NCI-H2171 treated with DMSO at 0.1 percent for 48 hours (cell line): ENCODE data around the gene CCDC40.

Experiments used
- DNase-seq: peaks from one replicate; lab custom pipeline; 2025; lab: John Stamatoyannopoulos, UW

CCDC40 gene

DNA sequence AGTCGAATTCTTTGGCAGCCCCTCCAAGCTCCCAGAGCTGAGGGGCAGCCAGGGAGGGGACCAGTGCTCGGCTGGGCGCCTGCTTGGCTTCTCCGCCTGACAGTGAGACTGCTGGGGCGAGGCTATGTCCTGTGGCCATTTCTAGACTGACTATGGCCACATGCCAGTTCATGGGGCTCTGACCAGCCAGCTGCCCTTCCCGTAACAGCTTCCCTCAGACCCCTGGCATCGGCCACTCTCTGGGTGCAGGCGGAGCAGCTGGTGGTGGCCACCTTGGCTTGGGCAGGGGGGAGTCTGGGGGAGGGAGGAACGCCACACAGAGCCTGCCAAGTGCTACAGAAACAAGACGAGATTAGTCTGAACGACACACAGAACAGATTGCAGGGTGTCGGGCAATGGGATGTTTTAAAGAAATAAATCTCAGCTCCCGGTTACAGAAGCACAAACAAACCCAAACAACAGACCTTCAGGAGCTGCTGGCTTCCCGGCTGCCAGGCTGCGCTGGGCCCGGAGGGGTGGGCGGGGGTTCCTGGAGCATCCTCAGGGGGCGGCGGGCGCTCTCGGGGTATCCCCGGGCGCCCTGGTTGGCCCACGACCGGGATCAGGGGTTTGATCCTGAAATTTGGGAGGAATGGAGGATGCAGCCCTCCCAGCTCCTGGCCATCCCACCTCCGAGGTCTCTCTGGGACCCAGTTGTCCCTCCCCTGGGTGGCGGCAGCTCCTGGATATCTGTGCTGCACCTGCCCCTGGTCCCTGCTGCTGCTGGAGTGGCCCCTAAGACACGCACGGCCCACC, 35.3 kb upstream of the CCDC40 start:
- no peak for DNase-seq

DNA sequence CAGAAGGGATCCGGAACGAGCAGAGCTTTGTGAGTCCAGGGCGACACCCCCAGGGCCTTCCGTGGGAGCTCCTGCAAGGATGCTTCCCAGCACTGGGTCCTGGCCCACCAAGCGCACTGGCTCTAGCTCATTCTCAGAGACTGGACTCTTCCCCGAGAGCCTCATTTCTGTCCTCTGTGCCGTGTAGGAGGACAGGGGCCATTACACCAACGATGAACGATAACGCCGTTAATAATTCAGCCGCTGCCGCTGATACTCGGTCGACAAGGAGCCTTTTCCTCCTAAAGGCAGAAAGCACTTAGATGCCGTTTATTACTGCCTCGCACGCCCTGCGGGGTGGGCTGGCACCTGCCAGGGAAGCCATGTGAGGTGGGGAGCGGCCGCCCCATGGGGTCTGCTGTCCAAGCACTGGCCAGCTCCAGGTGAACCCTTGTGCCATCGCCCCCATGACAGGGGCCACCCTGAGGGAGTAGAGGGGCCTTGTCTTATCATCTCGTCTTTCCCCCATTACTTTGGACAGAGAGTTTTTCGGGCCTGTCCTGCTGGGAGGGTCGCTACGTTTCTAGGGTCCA, 34.3 kb upstream of the CCDC40 start:
- no peak for DNase-seq

DNA sequence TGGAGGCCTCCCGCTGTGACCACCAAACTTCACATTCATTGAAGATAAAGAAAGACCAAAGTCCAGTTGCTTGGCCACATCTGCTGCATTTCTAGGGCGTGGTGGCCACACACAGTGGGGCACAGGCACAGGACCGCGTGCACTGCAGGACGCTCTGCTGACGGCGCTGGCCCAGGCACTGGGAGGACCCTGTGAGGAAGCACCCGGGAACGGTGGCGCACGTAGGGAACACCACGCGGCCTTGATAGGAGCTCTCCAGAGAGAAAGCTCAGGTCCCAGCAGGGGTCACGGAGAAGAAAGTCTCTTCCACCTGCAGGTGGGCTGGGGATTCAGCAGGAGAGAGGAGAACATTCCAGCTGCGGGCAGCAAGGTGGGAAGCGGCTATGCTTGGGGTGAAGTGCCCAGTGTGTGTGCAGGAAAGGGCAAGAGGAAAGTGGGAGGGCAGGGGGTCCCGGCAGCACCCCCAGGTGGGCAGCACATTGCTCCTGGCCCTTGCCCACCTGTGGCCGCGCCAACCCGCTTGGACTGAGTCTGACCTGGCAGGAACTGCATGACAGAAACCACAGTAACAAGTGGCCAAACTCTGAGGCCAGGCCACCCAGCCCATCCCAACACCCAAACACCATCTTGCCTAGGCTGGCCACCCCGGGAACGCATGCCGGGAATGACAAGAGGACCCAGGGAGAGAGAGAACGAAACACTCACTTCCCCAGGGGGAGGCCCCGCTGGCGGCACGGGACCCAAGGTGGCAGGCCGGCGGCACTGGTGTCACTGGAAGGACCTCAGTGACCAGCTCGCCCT, 33.6 kb upstream of the CCDC40 start:
- DNase-seq = no peak

DNA sequence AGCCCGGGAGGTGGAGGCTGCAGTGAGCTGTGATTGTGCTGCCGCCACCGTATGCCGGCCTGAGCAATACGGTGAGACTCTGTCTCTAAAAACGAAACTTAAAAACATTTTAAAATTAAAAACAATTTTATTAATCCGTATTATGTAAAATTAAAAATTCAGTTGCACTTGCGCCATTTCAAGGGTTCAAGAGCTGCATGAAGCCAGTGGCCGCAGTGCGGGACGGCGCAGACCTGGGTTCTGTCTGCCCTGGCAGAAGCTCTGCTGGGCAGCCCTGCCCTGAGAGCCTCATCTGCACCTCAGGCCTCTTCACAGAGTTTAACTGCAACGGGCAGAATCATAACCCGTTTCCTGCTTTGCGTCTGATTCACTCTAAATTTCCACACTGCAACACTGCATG, 32.5 kb upstream of the CCDC40 start:
- DNase-seq = no peak

DNA sequence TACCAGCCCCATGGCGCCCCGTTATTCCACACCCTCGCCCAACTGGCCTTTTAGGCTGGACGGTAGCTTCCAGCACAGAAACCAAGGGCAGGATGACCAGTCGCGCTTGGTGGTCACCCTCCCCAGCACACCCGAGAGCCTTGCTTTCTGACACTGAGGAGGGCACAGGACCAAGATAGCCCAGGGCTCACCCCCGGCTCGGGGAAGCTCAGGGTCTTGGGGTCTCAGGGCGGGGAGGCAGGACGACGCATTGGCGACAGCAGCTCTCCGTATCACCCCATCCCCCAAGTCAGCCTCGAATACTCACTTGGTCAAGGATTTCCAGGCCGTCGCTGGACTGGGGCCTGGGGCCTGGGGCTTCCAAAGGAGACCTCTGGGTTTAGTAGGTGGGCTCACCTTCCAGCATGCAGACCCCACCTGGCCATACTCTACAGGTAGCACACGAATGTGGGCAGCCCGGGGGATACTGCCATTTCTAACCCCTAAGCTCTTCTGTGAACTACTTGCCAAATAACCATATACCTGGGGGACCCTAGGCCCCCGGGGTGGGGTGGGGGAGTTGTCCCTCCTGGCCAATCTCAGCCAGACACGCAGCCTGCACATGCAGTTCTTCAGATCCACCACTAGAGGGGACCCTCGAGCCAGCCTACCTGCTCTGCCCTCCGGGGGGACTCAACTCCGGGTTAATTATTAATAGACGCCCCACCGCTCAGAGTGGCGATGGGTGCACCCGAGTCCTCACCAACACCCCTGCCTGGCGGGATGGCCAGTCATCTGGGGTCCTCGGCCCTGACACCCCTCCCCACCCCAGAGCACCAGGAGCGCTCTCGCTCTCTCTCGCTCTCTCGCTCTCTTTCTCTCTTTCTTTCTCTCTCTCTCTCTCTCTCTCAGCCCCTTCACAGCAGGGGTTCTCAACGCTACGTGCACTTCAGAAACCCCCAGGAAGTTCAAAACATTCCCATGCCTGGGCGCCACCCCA, 30.8 kb upstream of the CCDC40 start:
- peak; percentile 58 for DNase-seq

DNA sequence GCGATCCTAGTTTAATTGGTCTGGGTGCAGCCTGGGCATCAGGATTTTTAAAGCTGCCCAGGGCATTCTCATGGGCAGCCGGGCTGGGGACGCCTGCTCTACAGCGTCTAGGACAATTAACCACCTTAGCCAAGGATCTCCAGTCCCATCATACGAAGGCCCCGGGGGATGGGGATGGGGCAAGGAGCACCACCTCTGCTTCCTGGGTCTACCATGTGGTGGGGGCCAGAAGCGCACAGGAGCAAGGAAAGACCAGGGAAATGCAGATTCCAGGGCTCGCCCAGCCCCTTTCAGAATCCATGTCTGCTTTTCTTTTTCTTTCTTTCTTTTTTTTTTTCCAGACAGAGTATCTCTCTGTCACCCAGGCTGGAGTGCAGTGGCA, 30.1 kb upstream of the CCDC40 start:
- no peak for DNase-seq

DNA sequence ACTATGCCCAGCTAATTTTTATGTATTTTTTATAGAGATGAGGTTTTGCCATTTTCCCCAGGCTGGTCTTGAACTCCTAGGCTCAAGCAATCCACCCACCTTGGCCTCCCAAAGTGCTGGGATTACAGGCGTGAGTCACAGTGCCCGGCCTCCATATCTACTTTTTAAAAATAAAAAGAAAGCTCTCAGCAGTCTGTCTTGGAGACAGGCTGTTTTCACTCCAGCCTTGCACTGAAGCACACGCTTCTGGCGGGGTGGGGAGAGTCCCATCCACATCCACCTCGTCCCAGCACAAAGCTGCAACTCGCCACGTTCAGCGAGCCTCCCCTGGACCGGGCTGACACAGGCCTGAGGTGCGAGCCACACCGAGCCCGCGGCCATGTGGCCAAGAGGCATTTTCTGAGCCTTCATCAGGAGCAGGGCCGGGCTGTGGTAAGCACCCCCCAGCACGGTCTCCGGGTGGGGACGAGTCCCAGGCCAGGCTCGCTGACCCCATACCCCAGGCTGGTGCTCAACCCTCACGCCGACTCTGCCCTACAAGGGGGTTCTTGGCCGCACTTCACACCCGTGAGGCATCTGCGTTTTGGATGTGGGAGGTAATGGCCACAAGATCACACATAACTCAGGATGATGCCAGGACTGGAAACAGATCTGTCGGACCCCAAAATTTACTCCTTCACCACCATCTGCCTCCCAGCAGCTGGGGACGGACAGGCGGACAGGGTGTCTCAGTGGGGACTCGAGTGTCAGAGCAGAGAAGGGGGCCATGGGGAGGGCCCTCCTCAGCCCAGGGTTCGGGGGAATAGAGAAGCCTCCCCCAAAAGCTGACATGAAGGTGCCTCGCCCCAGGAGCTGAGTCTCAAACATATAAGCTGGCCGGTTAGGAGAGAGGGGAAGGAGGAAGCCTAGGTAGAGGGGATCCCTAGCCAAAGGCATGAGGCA, 29.4 kb upstream of the CCDC40 start:
- DNase-seq = no peak

DNA sequence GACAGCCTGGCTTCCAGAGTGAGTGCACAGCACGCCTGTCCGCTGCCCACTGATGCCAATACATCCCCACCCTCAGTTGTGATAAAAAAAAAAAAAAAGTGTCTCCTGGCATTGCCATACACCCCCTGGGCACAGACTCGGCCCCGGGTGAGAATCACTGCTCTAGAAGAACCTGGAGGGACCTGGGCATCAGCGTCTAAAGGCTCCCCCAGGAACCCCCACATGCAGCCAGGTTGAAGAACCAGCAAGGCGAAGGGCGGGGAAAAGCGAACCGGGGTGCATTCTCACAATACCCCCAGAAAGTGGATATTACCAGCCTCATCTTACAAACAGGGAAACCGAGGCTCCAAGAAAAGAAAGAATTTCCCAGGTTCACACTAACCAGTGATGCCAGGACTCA, 28.5 kb upstream of the CCDC40 start:
- DNase-seq = no peak

DNA sequence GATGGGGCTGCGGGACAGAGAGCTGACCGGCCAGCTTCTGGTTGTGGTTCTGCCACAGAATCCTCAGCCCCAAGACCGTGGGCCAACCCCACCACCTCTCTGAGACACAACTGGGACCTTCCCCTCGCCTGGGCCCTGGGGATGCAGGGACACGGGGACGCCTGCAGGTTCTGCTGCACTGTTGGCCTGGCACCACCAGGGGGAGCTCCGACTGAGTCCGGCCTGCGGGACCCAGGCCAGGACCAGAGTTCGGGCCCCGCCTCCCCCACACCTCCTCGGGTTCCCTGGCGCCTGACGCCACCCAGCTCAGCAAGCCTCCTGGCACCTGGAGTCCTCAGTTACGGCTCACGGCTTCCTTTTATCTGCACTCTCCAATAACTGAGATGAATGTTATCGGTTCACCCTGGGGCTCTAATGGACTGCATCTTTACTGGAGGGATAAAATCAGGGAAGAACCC, 28.0 kb upstream of the CCDC40 start:
- DNase-seq = peak; percentile 73

DNA sequence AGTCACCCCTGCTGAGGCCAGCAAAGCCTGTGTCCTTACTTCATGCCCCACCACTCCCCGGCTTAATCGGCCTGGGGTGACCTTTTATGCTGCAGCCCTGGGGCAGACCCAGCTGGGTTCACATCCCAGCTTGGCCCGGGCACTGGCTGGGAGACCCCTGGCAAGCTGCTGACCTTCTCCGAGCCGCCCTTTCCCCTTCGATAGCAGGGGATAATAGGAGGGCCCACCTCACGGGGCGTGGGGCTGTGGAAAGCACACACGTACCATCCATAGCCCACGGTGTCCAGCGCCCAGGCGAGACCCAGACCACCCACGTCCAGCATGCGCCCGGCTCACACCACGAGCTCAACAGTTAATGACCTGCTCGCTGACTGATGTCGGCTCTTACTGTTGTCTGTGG, 27.6 kb upstream of the CCDC40 start:
- no peak for DNase-seq

DNA sequence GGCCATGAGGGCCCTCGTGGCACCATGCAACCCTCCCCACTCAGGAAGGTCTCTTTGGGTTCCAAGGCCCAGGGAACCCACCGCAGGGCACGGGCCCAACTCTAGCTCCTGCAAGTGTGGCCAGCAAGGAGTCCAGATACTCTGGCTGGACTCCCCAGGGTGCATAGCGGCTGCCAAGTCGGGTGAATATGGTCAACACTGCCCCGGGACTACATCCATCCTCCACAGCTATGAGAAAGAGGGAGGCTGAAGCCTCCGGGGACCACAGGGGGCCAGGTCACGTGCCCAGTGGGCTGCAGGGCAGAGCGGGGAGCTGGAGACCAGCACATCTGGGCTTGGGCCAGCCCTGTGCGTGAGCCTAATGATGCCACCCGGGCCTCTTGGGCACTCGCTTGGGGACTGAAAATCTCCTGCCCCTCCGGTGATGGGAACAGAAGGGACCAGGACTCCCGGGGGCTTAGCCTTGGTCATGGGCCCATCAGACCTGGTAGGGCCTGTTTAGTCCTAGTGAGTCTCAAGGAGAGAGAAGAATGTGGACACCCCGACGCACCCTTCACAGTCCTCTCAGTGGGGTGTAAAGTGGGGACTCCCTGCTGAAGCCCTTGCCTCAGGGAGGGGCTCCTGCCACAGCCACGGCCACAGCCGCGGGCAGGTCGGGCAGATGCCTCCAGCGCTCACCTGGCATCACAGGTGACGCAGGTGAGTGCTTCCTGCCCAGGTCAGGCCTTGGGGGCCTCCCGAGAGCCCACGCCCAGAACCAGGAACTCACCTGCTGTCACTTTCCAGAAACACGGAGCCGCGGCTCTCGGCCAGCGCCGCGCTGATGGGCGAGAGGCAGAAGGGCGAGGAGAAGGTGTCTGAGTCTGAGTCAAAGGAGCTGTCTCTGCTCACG, 26.8 kb upstream of the CCDC40 start:
- DNase-seq = no peak

DNA sequence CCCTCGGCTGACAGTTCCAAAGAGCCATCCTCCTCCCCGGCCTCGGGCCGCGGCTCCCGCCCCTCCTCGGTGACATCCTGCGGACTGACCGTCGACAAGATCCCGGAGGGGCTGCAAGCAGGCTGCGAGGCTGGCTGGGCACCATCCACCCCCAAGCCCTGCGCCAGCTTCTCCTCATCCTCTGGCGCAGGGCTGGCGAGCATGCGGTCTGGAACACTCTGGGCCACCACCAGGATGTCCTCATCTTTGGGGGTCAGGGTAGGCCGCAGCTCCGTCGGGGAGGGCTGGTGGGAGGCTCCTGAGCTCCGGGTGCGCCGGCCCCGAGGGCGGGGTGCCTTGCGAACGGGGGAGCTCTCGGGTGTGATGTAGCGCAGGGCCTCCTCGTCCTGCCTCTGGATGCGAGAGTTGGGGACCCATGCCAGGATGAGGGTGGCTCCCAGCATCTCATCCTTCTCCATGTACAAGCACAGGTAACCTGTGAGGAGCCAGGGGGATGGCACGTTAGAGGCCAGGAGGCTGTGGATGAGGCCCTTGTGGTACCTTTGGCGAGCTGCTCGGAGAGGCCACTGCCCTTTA, 26.1 kb upstream of the CCDC40 start:
- DNase-seq = no peak

DNA sequence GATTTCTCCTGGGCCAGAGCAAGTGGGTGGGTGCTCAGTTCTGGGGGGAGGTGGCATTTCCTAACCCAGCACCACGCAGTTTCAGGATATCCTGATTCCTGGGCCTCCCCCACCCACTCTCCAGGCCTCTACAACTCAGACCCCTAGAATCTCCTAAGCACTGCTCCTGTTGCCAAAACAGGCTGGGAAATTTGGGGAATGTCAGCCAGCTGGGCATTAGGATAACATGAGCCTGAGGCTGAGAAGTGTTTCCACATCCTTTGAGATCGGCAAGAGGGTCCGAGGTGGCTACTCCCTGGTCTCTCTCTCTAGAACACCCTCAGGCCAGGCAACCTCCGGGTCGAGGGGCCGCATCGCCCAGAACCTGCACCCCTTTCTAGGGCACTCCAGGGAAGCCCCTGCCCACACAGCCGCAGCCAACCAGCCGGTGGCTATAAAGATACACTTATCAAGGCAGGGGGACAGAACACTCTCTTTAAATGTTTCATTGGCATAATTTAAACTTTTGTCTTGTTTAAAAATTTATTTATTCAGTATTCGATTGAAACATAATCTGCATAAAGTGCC, 24.4 kb upstream of the CCDC40 start:
- DNase-seq = no peak

DNA sequence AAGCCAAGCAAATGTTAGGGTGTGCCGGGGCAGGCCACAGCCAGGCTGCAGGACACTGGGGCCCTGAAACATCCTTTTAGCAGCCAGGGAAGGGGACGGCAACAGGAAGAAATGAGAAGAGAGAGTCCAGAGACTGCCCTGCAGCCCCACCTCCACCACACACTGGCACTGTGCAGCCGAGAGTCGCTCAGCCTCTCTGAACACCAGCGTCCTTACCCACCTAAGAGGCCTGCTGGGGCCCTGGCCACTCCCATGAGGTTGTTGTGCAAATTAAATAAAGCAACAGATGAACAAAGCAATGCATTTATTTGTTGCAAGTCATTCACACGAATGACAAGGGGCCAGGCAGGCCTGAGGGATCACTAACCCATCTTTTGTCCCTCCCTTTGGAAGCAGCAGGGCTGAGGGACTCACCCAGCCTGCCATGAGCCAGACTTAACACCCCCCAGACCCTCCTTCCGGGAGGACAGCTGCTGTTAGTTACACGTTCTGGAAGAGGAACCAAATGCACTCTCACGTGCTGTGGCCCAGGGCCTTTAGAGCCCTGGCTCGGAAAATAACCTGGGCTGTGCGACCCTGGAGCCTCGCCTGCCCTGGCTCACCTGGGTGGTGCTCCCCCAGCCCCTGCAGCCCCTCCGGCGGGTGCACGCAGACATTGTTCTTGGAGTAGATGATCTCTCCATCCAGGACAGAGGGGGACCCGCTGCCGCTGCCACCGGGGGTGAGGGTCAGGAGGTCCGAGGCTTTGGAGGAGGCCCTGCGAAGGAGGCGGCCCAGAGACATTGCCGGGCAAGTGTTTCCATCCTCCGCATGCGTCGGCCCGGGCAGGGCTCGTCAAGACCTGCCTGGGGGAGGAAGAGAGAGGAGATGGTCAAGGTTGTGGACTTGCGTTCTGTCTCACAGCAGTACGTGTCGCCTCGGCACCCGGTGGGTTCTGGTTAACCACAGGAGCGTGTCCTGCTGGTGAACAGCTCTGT, 23.4 kb upstream of the CCDC40 start:
- DNase-seq = no peak

DNA sequence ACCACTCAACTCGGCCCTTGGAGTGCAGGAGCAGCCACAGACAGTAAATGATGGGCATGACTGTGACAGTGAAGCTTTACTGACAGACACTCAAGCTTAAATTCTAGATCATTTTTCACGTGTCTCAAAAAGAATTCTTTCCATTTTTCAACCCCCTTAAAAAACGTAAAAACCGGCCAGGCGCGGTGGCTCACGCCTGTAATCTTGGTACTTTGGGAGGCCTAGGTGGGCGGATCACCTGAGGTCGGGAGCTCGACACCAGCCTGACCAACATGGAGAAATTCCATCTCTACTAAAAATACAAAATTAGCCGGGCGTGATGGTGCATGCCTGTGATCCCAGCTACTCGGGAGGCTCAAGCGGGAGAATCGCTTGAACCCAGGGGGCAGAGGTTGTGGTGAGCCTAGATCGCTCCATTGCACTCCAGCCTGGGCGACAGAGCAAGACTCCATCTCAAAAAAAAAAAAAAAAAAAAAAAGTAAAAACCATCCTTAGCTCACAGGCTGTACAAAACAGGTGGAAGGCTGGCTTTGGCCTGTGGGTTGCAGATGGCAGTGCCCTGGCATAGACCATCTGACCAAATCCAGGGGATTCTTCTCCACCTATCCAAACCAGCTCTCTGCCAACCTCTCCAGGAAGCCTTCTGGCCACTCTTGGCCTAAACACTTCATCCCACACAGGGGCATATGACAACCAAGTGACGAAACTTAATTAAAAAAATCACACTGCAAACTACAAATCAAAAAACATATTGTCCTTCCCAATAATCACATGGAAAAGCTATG, 19.0 kb upstream of the CCDC40 start:
- no peak for DNase-seq

DNA sequence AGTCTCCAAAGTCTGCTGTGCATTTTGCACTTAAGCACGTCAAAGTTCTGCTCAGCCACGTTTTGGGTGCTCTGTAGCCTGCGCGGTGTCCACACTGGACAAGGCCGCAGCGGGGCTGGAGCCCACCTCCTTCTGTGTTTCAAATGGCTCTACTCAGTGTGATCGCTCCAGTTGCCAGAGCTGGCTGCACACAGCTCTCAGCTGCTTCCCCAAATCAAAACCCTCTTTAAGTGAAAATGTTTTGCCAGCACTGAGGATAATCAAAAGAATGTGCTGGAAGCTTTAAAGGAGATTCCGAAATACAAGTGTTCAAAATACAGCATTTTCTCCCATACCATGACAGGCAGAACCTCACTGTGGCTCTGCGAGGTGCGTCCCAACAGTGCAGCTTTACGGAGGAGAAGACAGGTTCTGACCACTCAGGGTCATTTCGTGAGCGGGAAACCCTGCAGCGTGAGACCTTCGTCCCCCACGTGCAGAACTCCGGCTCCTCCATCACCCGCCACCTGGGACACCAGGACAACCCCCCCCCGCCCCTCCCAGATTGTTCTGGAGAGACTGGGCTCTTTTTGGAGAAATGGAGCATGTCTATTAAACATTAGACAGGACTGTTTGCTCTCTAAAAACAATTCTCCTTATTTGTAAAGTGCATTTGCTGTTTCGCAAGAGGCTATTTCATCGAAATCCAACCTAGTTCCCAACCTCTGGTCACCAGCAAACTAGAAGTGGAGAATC, 17.4 kb upstream of the CCDC40 start:
- no peak for DNase-seq
